ENCODE measurements around the gene CHRDL2.
A peak's percentile ranks its signal among the peaks of the same experiment; 100 is the strongest.

Gene CHRDL2

GRCh38 chr11:74748211-74749126 is 17.2 kb upstream of the CHRDL2 start, which contains the start of gene RNF169:
RNF169 (plus strand) TSS chr11:74748849; CDS start chr11:74748881, 32 bp downstream.
- peak; percentile 98 for DNase-seq (ENCODE audit: low spot score)

- DNase-seq (ENCODE audit: low spot score), result no peak
These were observed 15.6 kb upstream of the CHRDL2 start for GRCh38 chr11:74746868-74747267.

DNA sequence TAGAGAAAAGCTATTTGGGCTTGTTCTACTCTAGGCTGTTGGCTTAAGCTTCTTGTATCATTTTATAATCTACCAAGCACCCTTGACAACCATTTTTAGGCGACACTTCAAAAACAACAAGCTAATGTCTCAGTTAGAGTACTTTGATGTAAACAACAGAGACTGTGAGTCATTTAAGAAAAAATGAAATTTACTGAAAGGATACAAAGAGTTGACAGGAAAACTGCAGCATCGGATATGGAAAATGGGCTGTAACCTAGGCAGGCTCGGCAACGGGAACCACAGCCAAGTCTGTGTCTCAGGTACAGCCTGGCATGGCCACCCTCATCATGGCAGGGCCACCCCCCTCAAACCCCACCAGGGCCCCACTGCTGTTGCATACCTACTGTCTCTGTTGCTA is 13.1 kb upstream of the CHRDL2 start:
- no peak for DNase-seq (ENCODE audit: low spot score)

- no peak for DNase-seq (ENCODE audit: low spot score)
These were observed 12.4 kb upstream of the CHRDL2 start for GRCh38 chr11:74743640-74744039.

- no peak for DNase-seq (ENCODE audit: low spot score)
These were observed 10.8 kb upstream of the CHRDL2 start for GRCh38 chr11:74742070-74742469.

DNA sequence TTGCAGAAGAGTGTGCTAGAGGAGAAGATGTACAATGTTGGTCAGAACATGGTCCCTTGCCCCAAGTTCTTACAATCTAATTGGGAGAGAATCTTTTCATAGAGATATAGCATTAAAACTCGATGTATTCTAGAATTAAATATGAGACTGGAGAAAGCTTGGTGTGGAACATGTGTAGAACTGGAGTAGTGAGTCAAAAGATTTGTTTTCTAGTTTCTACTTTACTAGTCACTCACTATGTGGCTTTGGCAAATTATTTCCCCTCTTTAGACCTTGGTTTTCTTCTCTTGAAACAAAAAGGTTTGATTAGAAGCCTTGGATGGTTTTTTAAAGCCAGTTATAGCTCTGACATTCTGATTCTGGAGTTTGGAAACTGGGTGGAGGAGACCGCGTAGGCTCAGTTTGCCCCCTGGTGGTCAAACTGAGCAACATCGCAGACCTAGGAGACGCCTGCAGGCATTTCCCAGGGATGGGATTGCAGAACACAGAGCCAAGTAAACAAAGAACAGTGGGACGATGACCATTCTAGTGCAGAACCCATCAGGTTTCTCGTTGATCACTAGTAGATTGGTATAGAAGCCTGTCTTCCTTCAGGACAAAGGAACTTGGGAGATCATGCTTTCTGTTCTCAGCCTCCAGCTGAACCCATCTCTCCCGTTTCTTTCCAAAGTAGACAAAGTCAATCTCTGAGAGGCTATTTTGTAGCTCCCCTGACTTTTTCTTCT is 8.5 kb upstream of the CHRDL2 start:
- DNase-seq (ENCODE audit: low spot score), result peak; percentile 87

GRCh38 chr11:74736031-74736430 is 4.8 kb upstream of the CHRDL2 start:
- no peak for DNase-seq (ENCODE audit: low spot score)

DNA sequence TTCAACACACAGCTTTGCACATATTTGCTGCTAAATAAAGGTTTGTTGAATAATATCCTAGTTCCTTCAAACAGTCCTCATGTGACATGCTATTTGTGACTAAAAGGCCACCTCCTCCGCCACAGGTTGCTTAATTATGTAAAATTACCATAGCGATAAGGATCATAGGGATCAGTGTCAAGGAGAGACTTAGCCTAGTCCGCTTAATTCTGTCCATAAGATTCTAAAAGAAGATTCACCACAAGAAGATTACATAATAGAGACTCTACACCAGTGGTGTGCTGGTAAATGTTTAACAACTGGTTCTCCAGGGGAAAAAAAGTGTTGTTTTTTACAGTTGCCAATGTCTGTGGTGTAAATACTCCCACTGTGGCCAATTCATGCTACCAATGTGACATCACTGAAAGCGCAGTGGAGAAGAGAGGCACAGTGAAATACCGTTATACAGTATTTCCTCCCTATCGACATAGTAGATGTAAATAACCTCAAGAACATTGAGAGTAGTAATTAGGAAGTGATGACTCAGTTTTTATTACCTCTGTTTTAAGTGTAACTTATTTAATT is 4.2 kb upstream of the CHRDL2 start:
- no peak for DNase-seq (ENCODE audit: low spot score)

DNA sequence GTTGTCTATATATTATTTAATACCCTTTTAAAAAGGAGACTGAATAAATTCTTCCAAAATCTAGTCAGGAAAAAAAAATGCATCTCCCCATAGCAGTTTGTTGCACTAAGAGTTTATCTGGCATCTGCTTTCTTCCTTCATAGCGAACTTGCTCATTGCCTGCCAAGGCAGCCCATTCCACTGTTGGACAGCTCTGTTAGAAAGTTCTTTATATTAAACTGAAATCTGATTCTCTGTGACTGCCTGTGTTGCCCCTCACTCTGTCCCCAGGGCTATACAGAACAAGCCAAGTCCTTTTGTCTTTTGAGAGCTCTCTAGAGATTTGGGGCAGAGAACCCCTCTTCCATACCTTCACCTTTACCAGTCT is 3.3 kb upstream of the CHRDL2 start:
- DNase-seq (ENCODE audit: low spot score), result no peak

DNA sequence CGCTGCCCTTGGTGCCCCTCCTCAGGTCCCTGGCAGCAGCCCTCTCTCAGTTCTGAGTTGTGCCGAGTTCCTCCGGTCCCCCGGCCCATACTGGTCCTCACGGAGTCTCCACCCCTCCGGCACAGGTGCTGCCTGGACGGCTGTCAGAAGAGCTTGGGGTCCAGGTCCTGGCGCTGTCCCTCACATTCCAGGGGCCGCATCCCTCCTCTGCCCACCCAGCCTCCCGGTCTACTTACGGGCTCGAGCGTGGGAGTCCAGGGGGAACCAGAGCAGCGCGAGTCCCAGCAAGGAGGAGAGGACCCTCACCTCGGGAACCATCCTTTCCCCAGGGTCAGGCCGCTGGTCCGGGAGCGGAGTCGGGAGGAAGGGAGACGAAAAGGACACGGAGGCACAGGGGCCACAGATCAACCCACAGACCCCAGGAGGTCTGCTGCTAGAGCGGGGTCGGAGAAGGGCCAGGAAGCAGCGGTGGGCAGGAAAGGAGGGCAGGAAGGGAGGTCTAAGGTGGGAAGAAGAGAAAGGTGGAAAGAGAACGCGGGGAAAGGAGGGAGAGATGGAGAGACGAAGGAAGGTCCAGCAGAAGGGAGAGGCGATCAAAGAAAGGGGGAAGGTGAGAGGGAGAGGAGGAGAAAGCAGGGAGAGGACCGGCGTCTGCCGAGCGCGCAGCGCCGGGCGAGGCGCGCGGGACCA is 510 bp downstream of the CHRDL2 start:
- no peak for DNase-seq (ENCODE audit: low spot score)

- DNase-seq (ENCODE audit: low spot score), result no peak
These were observed 1.8 kb downstream of the CHRDL2 start for GRCh38 chr11:74729397-74729796.

DNA sequence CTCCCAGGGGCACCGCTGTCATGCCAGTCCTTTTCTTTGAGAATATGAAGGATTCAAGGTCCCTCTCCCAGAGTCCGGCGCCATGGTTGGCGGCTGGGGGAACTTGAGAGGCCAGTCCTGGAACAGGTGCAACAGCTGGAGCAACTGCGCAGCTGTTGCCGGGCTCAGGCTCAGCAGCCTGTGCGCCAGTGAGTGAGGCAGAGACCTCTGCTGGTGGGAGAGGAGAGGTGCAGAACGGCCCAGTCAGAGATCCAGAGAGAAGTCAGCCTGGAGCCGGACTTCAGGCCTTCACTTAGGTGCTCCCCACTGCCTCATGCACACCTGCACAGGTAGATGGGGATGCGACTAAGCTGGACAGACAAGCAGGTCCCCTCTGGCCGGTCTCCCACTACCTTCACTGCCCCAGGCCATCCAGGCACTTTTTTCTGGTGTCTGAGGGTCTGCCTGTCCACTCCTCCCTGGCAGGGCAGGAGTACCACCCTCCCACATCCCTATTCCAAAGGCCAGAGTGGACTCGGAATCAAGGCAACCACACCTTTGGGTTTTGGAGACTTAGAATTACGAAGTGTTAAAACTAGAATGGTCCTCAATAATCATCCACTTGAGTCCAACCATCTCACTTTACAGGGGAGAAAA is 4.6 kb downstream of the CHRDL2 start:
- DNase-seq (ENCODE audit: low spot score), result peak; percentile 92

DNA sequence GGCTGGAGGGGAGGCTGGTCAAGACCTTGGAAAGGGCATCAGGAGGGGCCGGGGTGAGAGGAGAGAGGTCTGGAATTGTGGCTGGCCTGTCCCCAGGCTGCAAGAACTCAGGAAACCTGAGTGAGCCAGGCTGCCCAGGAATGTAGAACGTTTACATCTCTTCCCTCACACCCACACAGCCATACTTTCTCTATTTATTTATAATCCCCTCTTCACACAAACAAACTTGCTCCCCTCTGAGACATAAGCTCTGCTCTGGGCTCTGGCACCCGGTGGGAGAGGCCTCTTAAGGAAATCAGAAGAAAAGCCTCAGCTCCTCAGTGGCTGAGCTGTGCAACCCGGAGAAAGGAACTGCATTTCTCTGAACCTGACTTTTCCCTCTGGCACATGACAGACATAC is 5.5 kb downstream of the CHRDL2 start:
- DNase-seq (ENCODE audit: low spot score), result no peak

DNA sequence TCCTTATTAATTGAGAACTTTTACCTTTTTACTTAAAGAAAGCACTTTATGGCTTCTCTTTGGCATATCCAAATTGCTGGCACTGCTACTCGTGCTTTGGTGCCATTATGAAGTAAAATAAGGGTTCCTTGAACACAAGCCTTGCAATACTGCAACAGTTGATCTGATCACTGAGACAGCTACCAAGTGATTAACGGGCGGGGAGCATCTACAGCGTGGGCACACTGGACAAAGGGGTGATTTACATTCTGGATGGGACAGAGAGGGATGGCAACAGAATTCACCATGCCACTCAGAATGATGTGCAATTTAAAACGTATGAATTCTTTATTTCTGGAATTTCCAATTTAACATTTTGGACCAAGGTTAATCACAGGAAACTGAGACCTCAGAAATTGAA is 7.7 kb downstream of the CHRDL2 start:
- DNase-seq (ENCODE audit: low spot score), result no peak

DNA sequence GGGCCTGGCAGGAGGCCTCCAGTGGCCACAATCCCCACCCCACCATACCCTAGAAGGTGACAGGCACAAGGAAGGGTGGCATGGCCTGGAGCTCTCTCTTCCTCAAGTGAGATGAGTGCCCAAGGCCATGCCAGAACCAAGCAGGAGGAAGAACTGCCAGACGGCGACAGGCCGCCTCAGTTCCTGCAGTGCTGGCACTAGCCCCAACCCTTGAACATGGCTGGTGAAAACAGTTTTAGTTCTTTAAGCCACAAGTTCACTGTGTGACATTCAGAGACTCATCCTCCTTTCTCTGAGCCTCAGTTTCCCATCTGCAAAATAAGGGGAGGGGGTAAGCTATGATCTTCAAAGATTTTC is 9.8 kb downstream of the CHRDL2 start:
- DNase-seq (ENCODE audit: low spot score), result no peak

GRCh38 chr11:74720596-74721478 is 10.4 kb downstream of the CHRDL2 start:
- DNase-seq (ENCODE audit: low spot score), result peak; percentile 52

DNA sequence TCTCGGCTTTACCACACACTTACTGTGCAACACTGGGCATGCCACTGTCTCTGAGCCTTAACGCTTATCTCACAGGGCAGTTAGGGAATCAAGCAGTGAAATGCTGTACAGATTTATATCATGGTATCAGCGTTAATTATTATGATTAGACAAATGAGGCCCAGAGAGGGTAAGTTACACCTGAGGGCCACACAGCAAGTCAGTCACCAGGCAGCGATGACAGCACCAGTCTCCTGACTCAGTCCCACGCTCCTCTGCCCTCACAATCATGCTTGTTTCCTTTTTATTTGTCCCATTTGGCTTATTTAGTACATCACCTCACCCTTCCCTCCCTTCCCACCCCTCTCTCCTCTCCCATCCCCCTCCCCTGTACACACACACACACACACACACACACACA is 12.2 kb downstream of the CHRDL2 start:
- DNase-seq (ENCODE audit: low spot score), result no peak

DNA sequence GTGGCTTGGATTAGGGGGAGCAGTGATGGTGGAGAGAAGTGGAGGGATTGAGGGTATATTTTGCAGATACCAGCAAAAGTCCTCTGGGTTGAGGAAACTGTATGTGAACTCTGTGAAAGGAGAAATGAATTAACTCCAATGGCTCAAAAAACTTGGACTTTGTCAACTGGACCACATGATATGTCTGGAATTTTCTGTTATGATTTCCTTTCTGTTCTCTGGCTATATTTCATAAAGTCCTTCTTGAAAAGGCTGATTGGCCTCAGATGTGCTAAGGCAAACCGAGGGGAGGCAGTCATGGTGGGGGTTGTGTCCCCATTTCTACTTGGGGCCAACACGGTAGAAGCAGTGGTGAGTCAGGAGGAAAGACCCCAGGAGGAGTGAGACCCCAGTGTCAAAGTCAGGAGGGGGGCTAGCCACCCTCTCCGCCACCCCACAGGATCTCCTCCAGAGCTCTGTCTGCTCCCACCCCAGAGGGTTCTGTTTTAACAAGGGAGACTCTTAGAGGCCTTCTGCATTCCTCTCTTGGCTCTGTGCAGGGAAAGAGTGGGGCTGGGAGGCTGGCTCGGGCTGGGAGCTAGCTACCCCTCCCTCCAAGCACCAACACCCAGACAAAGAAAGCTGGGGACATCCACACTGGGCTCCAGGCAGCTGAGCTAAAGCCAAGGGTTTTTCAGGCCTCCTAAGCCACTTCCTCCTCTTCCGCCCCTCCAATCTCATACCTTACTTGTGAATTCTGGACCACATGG is 13.8 kb downstream of the CHRDL2 start:
- DNase-seq (ENCODE audit: low spot score), result peak; percentile 43

DNA sequence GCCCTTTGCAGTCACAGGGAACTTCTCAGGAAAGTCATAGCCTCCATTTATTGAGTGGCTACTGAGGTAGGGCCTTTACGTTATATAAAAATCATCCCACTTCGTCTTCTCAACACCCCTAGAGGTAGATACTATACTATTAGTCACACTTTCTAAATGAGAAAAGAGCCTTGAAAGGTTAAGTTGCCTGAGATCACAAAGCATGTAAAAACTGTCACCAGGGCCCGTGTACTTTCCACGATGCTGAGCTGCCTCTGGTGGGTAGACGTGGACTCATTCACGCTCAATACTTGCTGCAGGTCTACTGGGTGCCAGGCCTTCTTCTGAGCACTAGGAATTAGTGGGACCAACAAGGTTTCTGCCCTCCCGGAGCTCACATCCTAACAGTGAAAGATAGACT is 16.3 kb downstream of the CHRDL2 start:
- no peak for DNase-seq (ENCODE audit: low spot score)

DNA sequence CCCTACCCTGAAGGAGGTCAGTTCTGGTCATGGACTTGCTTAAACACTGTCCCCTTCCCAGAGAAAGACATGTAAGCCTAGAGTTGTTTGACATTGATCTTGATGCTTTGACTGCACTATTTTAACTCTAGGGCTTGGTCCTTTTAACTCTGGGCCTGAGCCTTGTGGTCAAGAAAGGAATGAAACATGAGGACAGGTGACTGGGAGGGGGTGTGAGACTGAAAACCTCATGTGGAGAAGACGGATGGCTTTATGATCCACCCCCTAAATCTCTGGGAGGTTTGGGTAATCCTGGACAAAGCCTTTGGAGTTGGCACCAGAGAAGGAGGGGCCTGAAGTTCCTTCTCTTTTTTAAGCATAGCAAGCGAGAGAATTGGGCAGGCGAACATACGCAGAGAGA is 17.5 kb downstream of the CHRDL2 start:
- DNase-seq (ENCODE audit: low spot score), result no peak

Measured in GM03348 (cell line).